ENCODE data around the gene TMSB15C. TPM values are rescaled to one million over a fixed set of nuclear protein-coding genes. Genes with fewer than 3 reads are reported as not detected.
"Not testable (repeated sequence)": the region's sequence is repeated elsewhere in the genome, so short reads cannot be mapped to it uniquely, and the experiment has no call there.

Gene TMSB15C
- total RNA-seq (1 to 10 TPM; 2.1 to 3.3 TPM), polyA plus RNA-seq (0.93 TPM)

DNA sequence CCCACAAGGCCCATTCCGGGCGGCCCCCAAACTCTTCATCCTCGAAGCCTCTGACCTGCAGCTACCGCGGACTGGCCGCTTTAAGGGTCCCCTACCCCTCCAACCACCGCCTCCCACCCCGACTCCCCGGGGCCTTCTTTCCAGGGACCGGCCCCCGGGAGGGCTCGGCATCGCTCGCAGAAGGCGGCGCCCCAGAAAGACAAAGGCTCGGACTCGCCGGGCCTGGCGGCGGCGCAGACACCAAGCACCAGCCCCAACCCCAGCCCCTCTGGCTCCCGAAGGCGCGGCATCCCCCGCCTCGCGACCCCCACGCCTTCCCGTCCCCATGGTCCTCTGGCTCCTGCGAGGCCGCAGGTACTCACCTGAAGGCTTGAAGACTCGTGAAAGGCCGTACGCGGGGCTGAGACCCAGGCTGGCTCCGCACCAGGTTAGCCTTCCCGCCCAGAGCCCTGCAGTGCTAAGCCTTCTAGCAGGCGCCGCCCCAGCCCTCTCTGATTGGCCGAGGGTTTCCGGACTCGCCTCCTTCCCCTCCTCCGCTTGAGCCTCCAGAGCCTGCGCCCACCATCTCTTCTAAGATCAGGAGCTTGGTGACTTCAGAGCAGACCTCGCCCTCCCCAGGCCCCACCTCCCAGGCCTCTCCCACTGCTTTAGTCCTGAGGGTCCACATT lies at the start of gene TMSB15C:
TSS of gene TMSB15C (minus strand) at position 459 of the 668 bp plus-strand sequence.
- H3K27me3 Mint-ChIP-seq; H3K36me3 ChIP-seq (ENCODE audit: insufficient read depth, low read length); H3K4me3 Mint-ChIP-seq; H3K9me3 ChIP-seq (ENCODE audit: low read length); POLR2A ChIA-PET; CTCF ChIA-PET; H3K4me3 ChIP-seq (ENCODE audit: low read length); H3K9me3 Mint-ChIP-seq; H3K4me1 Mint-ChIP-seq; H3K36me3 Mint-ChIP-seq; H3K27ac ChIP-seq (ENCODE audit: low read depth, low read length); H3K27me3 ChIP-seq (ENCODE audit: insufficient read depth, low read length, poor library complexity, severe bottlenecking); H3K4me1 ChIP-seq (ENCODE audit: insufficient read depth, low read length); DNase-seq; H3K27ac Mint-ChIP-seq: not testable (repeated sequence)

DNA sequence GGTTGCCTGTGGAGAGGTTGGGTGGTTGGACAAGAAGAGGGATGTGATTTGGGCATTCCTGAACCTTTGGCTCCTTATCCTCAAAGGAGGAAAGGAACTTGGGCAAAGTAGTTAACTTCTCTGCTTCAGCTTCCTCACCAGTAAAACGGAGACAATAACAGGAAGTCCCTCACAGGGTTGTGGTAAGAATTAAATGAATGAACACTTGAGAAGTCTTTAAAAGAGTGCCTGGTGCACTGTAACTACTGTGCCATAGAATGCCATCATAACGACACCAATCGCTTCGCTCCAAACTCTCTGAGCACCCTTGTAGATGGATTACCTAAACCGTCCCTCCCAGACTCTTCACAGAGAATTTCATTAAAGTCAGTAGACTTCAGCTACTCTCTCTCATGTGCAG lies 46.8 kb upstream of the TMSB15C start:
- Mint-ChIP-seq H3K4me1 (peaks cover 14 to 29% (median 19%) of the 10 kb centered on the region in 3 donors), H3K36me3 (peaks cover 0 to 15% (median 0%) of the 10 kb centered on the region in 3 donors), H3K27ac (peak overlapping the region in 7 of 8 donors; percentile 59 to 90 (median 79)), H3K4me3 (peak overlapping the region in 4 of 7 donors; percentile 42 to 55 (median 50)), H3K27me3 (peaks cover 0 to 6% of the 10 kb centered on the region in 2 donors), H3K9me3 (no peaks in the 10 kb centered on the region)
- no peak overlapping the region for H3K4me3 ChIP-seq (ENCODE audit: low read length)
- no peak overlapping the region for H3K27ac ChIP-seq (ENCODE audit: low read depth, low read length)
- H3K36me3 ChIP-seq (ENCODE audit: insufficient read depth, low read length): no peaks in the 10 kb centered on the region
- ChIA-PET POLR2A (interaction anchor here (1.6 kb wide), 1 partner anchor 10 kb away, joined by 7 read pairs; the partner anchor contains the start of gene ZCCHC18), CTCF (interaction anchor here (0.9 to 1.8 kb wide), 3 partner anchors 10 to 205 kb away, joined by 3 to 11 read pairs (median 5); partner anchors contain the start of gene ZCCHC18)
- no peaks in the 10 kb centered on the region for H3K9me3 ChIP-seq (ENCODE audit: low read length)
- peaks cover 15% of the 10 kb centered on the region for H3K4me1 ChIP-seq (ENCODE audit: insufficient read depth, low read length)
- DNase-seq: peak in 1 of 5 donors; percentile 38
- H3K27me3 ChIP-seq (ENCODE audit: insufficient read depth, low read length, poor library complexity, severe bottlenecking): no peaks in the 10 kb centered on the region

DNA sequence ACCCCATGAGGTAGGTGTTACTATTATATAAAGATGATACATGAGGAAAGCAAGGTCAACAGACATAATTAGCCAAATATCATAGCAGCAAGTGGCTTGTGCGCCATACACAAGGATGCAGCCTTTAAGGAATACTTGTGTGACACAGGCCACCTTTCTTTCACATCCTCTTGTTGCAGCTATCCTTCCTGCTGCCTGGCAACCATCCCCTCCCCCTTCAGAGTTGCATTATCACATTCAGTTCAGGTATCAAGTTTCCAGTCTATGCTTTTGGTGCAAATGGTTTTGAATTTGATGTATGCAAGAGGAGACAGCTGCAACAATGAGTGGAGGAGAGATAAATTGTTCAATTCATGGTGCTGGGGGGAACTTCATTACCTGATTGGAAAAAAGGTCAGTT lies 42.7 kb upstream of the TMSB15C start:
- no peak overlapping the region for H3K4me3 Mint-ChIP-seq
- Histone ChIP-seq H3K4me1 (ENCODE audit: insufficient read depth, low read length) (peaks cover 16% of the 10 kb centered on the region), H3K9me3 (ENCODE audit: low read length) (no peaks in the 10 kb centered on the region), H3K27ac (ENCODE audit: low read depth, low read length) (no peak overlapping the region), H3K36me3 (ENCODE audit: insufficient read depth, low read length) (no peaks in the 10 kb centered on the region), H3K27me3 (ENCODE audit: insufficient read depth, low read length, poor library complexity, severe bottlenecking) (no peaks in the 10 kb centered on the region), H3K4me3 (ENCODE audit: low read length) (no peak overlapping the region)
- POLR2A ChIA-PET: no interaction called here
- DNase-seq: no peak
- H3K36me3 Mint-ChIP-seq: peaks cover 0 to 2% (median 0%) of the 10 kb centered on the region in 3 donors
- H3K27ac Mint-ChIP-seq: peak overlapping the region in 1 of 8 donors; percentile 27
- H3K9me3 Mint-ChIP-seq: no peaks in the 10 kb centered on the region
- peaks cover 18 to 39% (median 23%) of the 10 kb centered on the region in 3 donors for H3K4me1 Mint-ChIP-seq
- CTCF ChIA-PET: no interaction called here
- H3K27me3 Mint-ChIP-seq: peaks cover 0 to 8% of the 10 kb centered on the region in 2 donors

DNA sequence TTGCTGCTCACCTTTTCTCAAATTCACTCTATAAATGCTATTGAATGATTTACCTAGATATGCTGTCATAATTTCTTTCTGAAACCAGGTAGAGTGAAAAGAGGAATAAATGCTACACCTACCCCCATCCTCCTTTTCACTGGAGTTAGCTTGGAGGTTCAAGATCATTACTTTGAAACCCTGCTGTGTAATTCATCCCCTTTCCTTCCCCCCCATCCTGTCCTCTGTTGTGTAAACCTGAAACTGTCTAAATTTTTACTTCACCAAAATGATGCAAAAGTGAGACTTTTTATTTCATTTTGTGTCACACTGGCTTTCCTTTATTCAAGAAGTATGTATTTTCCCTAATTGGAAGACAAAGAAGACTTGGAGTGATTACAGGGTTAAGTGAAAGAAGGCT lies 41.7 kb upstream of the TMSB15C start:
- Histone ChIP-seq H3K27ac (ENCODE audit: low read depth, low read length) (no peak overlapping the region), H3K36me3 (ENCODE audit: insufficient read depth, low read length) (no peaks in the 10 kb centered on the region), H3K4me3 (ENCODE audit: low read length) (no peak overlapping the region), H3K27me3 (ENCODE audit: insufficient read depth, low read length, poor library complexity, severe bottlenecking) (no peaks in the 10 kb centered on the region), H3K4me1 (ENCODE audit: insufficient read depth, low read length) (peaks cover 11% of the 10 kb centered on the region), H3K9me3 (ENCODE audit: low read length) (no peaks in the 10 kb centered on the region)
- H3K27me3 Mint-ChIP-seq: peaks cover 0 to 12% of the 10 kb centered on the region in 2 donors
- H3K9me3 Mint-ChIP-seq: no peaks in the 10 kb centered on the region
- CTCF ChIA-PET: no interaction called here
- H3K36me3 Mint-ChIP-seq: peaks cover 0 to 2% (median 0%) of the 10 kb centered on the region in 3 donors
- H3K4me3 Mint-ChIP-seq: peak overlapping the region in 1 of 7 donors; percentile 27
- POLR2A ChIA-PET: no interaction called here
- DNase-seq: no peak
- peaks cover 18 to 37% (median 21%) of the 10 kb centered on the region in 3 donors for H3K4me1 Mint-ChIP-seq
- H3K27ac Mint-ChIP-seq: peak overlapping the region in 3 of 8 donors; percentile 11 to 67 (median 33)

DNA sequence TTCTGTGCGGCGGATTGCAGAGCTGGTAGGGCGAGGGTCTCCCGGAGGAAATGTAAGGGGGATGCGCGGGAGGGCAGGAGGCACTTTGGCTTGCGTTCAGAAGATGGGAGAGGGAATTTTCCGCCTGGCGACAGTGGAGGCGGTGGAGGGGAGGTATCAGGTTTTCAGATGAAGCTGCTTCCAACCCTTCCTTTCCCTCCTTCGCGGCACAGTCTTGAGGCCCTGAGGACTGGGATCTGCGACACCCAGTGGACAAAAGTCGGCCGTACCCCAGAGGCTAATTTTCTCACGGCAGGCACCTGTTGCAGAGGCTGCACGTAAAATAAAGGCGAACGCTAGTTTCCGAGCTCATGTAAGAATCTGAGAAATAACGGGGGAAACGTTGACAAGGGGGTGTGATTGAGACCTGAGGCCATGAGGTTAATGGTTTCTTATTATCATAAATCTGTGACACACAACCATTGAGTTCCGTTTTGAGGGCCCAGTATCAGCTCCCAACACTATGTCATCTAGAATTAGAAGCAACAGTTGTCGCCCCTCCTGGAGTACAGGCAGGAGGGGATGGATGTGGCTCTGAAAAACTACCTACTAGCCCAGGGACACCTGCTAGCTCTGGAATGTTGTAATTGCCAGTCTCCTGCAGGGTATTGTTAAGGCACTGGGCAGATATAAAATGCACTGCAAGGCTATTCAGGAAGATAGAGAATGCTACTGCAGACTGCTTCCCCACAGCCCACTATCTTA lies 37.4 kb upstream of the TMSB15C start:
- Mint-ChIP-seq H3K27ac (peak overlapping the region; percentile 89 to 97 (median 94)), H3K36me3 (peaks cover 0 to 5% (median 0%) of the 10 kb centered on the region in 3 donors), H3K27me3 (peaks cover 0 to 12% of the 10 kb centered on the region in 2 donors), H3K9me3 (no peaks in the 10 kb centered on the region), H3K4me1 (peaks cover 38 to 59% (median 51%) of the 10 kb centered on the region in 3 donors), H3K4me3 (peak overlapping the region; percentile 88 to 97 (median 93))
- ChIA-PET POLR2A (interaction anchor here (0.8 to 2.0 kb wide), 3 partner anchors 10 to 43 kb away, joined by 3 to 11 read pairs (median 7); partner anchors contain the start of gene SLC25A53), CTCF (interaction anchor here (0.6 to 3.4 kb wide), 11 partner anchors 10 to 268 kb away, joined by 3 to 36 read pairs (median 4); partner anchors contain the start of gene SLC25A53)
- H3K27me3 ChIP-seq (ENCODE audit: insufficient read depth, low read length, poor library complexity, severe bottlenecking): no peaks in the 10 kb centered on the region
- no peaks in the 10 kb centered on the region for H3K36me3 ChIP-seq (ENCODE audit: insufficient read depth, low read length)
- peak overlapping the region; percentile 67 for H3K27ac ChIP-seq (ENCODE audit: low read depth, low read length)
- peaks cover 35% of the 10 kb centered on the region for H3K4me1 ChIP-seq (ENCODE audit: insufficient read depth, low read length)
- H3K4me3 ChIP-seq (ENCODE audit: low read length): peak overlapping the region; percentile 62
- no peaks in the 10 kb centered on the region for H3K9me3 ChIP-seq (ENCODE audit: low read length)
- DNase-seq: peak; percentile 41 to 73 (median 45)

DNA sequence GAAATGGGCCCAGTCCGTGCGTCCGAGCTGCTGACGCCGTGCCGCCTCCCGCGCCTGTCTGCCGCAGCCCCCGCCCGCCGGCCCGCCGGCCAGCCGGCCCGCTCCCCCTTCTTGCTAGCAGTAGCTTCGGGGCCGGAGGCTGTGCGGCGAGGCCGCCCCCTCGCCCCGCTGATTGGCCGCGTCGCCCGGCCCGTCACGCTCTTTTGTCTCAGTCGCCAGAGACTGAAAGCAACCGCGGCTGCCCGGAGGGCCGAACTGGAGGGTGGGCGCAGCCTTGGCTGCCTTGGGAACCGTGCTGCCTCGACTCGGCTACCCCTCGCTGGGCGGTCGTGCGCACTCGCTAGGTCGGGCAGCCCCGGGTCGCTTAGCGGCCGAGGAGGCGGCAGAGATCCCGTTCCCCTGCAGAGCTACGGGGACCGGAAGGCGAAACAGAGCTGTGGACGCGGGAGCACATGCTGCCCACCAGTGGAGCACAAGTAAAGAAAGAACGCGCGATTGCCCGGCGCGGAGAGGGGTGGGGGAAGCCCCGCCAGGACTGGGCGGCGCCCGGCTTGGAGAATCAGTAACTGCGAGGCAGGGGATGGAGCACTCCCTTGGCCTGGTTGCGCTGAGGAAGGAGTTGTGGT lies 36.4 kb upstream of the TMSB15C start, which contains the start of gene ZCCHC18:
TSS of gene ZCCHC18 (plus strand) at position 198 of the 626 bp plus-strand sequence. CDS start 1,589 bp downstream, outside the sequence.
- peaks cover 0 to 11% of the 10 kb centered on the region in 2 donors for H3K27me3 Mint-ChIP-seq

DNA sequence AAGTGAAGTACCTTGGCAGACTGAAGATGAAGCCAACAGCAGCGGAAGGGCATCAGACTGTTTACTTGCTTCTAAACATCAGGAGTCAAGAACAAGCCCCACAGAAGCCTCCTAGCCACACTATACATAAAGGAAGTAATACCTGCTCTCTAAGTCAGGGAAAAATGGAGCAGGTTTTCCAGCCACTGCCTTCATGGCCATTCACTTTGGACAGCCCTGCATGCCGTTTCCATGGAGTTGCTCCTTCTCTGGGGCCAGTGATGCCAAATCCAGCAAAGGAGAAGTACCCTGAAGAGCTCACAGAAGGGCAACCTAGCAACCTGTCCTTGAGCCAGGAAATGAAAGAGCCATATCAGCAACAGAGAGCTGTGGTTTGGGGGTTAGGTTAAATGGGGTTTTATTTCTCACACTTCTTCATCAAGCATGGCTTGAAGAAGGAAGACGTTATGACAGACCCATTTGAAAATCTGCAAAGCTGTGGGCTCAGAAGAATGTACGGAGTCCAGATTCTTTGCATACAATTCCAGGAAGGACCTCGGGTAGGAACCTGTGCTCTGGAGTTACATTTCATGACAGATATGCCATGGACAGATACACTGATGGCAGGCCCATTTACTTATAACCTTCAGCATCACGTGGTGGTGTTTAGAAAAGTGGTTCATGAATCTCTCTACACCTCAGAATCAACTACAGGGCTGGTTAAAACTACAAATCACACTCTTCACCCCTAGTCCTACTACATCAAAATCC lies 34.6 kb upstream of the TMSB15C start:
- peak overlapping the region; percentile 11 for H3K4me3 ChIP-seq (ENCODE audit: low read length)
- CTCF ChIA-PET: interaction anchor here (1.4 to 3.4 kb wide), 3 partner anchors 9 to 192 kb away, joined by 4 to 36 read pairs (median 8); no protein-coding TSS in a partner anchor
- peak overlapping the region; percentile 69 for H3K27ac ChIP-seq (ENCODE audit: low read depth, low read length)

More for the DNA sequence above, 36.4 kb upstream of the TMSB15C start, which contains the start of gene ZCCHC18:
- H3K36me3 Mint-ChIP-seq: peaks cover 0 to 5% (median 0%) of the 10 kb centered on the region in 3 donors
- H3K4me1 Mint-ChIP-seq: peaks cover 48 to 69% (median 60%) of the 10 kb centered on the region in 3 donors
- peak within 1 kb of the TSS; percentile 62 for H3K4me3 ChIP-seq (ENCODE audit: low read length)
- no peaks in the 10 kb centered on the region for H3K27me3 ChIP-seq (ENCODE audit: insufficient read depth, low read length, poor library complexity, severe bottlenecking)
- H3K36me3 ChIP-seq (ENCODE audit: insufficient read depth, low read length): no peaks in the 10 kb centered on the region
- H3K4me3 Mint-ChIP-seq: peak within 1 kb of the TSS; percentile 88 to 97 (median 93)
- POLR2A ChIA-PET: interaction anchor here (0.8 to 2.0 kb wide), 3 partner anchors 11 to 44 kb away, joined by 3 to 11 read pairs (median 7); partner anchors contain the start of gene SLC25A53
- peak; percentile 24 to 66 (median 30) for DNase-seq
- CTCF ChIA-PET: interaction anchor here (1.1 to 3.4 kb wide), 11 partner anchors 9 to 267 kb away, joined by 3 to 36 read pairs (median 4); partner anchors contain the start of gene SLC25A53
- peak within 1 kb of the TSS; percentile 67 for H3K27ac ChIP-seq (ENCODE audit: low read depth, low read length)
- H3K27ac Mint-ChIP-seq: peak within 1 kb of the TSS; percentile 92 to 99 (median 96)
- H3K9me3 ChIP-seq (ENCODE audit: low read length): no peaks in the 10 kb centered on the region
- peaks cover 40% of the 10 kb centered on the region for H3K4me1 ChIP-seq (ENCODE audit: insufficient read depth, low read length)
- no peaks in the 10 kb centered on the region for H3K9me3 Mint-ChIP-seq

More for the DNA sequence above, 34.6 kb upstream of the TMSB15C start:
- H3K9me3 Mint-ChIP-seq; H3K36me3 ChIP-seq (ENCODE audit: insufficient read depth, low read length); H3K36me3 Mint-ChIP-seq; H3K9me3 ChIP-seq (ENCODE audit: low read length); H3K27me3 ChIP-seq (ENCODE audit: insufficient read depth, low read length, poor library complexity, severe bottlenecking); POLR2A ChIA-PET: not testable (repeated sequence)
- peaks cover 40% of the 10 kb centered on the region for H3K4me1 ChIP-seq (ENCODE audit: insufficient read depth, low read length)
- Mint-ChIP-seq H3K4me1 (peaks cover 55 to 84% (median 74%) of the 10 kb centered on the region in 3 donors), H3K4me3 (peak overlapping the region; percentile 88 to 97 (median 93)), H3K27me3 (peaks cover 0 to 11% of the 10 kb centered on the region in 2 donors), H3K27ac (peak overlapping the region; percentile 92 to 99 (median 96))
- peak in 3 of 5 donors; percentile 58 to 70 (median 67) for DNase-seq

Measured in CD8-positive, alpha-beta memory T cell (primary cell).